ENCODE data around the gene POC1B. TPM values are rescaled to one million over a fixed set of nuclear protein-coding genes. Genes with fewer than 3 reads are reported as not detected.

POC1B gene
- polyA plus RNA-seq, 1 donor from 2014 or later: 10.0 TPM

GRCh38 chr12:89477633-89478279 is 48.1 kb downstream of the POC1B start:
- H3K4me3 ChIP-seq (ENCODE audit: low read length): no peak overlapping the region
- no peaks in the 10 kb centered on the region for H3F3A ChIP-seq (ENCODE audit: insufficient read depth, low read length, poor library complexity, severe bottlenecking)
- no peak overlapping the region for H2AFZ ChIP-seq (ENCODE audit: low read depth, low read length)
- H3K9ac ChIP-seq (ENCODE audit: low read length): no peak overlapping the region
- H3K36me3 ChIP-seq (ENCODE audit: insufficient read depth, low read length): no peaks in the 10 kb centered on the region
- no peaks in the 10 kb centered on the region for H3K79me2 ChIP-seq (replicated peaks; ENCODE audit: insufficient read depth, low read length)
- H4K20me1 ChIP-seq (ENCODE audit: insufficient read depth): no peaks in the 10 kb centered on the region
- H3K9me3 ChIP-seq (ENCODE audit: low read length): no peaks in the 10 kb centered on the region
- H3K27me3 ChIP-seq (ENCODE audit: insufficient read depth, low read depth, low read length): no peaks in the 10 kb centered on the region
- H3K9me2 ChIP-seq (ENCODE audit: insufficient read depth, low read length): no peaks in the 10 kb centered on the region
- no peak overlapping the region for H3K27ac ChIP-seq (ENCODE audit: low read length)
- H3K4me2 ChIP-seq (ENCODE audit: low read length): no peak overlapping the region
- no peak for TF ChIP-seq MXI1 (conservative IDR thresholded peaks at IDR 0.05; ENCODE audit: poor library complexity, severe bottlenecking)
- TF ChIP-seq RAD21 (conservative IDR thresholded peaks at IDR 0.05): no peak
- no peak for TF ChIP-seq EZH2 (IDR thresholded peaks at IDR 0.05; ENCODE audit: borderline replicate concordance, insufficient read depth, low read length, poor library complexity, severe bottlenecking)
- TF ChIP-seq TAF1 (IDR thresholded peaks at IDR 0.05; ENCODE audit: low read depth): no peak
- no peak for TF ChIP-seq REST (IDR thresholded peaks at IDR 0.05; ENCODE audit: borderline replicate concordance)
- TF ChIP-seq POLR2AphosphoS5 (IDR thresholded peaks at IDR 0.05): no peak
- TF ChIP-seq SMC3 (conservative IDR thresholded peaks at IDR 0.05; ENCODE audit: poor library complexity): no peak

GRCh38 chr12:89476904-89477595 is 48.8 kb downstream of the POC1B start:
- H3K9ac ChIP-seq (ENCODE audit: low read length): no peak overlapping the region
- H2AFZ ChIP-seq (ENCODE audit: low read depth, low read length): no peak overlapping the region
- H3K4me3 ChIP-seq (ENCODE audit: low read length): no peak overlapping the region
- no peaks in the 10 kb centered on the region for H3K9me2 ChIP-seq (ENCODE audit: insufficient read depth, low read length)
- no peak overlapping the region for H3K27ac ChIP-seq (ENCODE audit: low read length)
- H3K79me2 ChIP-seq (replicated peaks; ENCODE audit: insufficient read depth, low read length): no peaks in the 10 kb centered on the region
- TF ChIP-seq RAD21 (conservative IDR thresholded peaks at IDR 0.05) (no peak), POLR2AphosphoS5 (IDR thresholded peaks at IDR 0.05) (no peak)
- H3K4me2 ChIP-seq (ENCODE audit: low read length): no peak overlapping the region
- H3K27me3 ChIP-seq (ENCODE audit: insufficient read depth, low read depth, low read length): no peaks in the 10 kb centered on the region
- no peaks in the 10 kb centered on the region for H3F3A ChIP-seq (ENCODE audit: insufficient read depth, low read length, poor library complexity, severe bottlenecking)
- no peaks in the 10 kb centered on the region for H4K20me1 ChIP-seq (ENCODE audit: insufficient read depth)
- H3K36me3 ChIP-seq (ENCODE audit: insufficient read depth, low read length): no peaks in the 10 kb centered on the region
- no peaks in the 10 kb centered on the region for H3K9me3 ChIP-seq (ENCODE audit: low read length)

DNA sequence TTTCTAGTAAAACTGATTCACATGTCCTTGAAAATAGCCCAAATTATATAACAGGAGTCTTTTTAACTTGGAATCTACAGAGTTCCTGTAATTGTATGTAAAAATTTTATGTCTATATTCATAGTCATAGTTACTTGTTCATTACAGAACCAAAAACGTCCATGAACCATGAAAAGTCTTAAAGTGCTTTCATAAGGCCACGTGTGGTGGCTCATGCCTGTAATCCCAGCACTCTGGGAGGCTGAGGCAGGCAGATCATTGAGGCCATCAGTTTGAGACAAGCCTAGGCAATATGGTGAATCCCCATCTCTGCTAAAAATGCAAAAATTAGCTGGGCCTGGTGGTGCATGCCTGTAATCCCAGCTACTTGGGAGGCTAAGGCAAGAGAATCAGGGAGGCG is 49.6 kb downstream of the POC1B start:
- no peaks in the 10 kb centered on the region for H3F3A ChIP-seq (ENCODE audit: insufficient read depth, low read length, poor library complexity, severe bottlenecking)
- H2AFZ ChIP-seq (ENCODE audit: low read depth, low read length): no peak overlapping the region
- H3K27ac ChIP-seq (ENCODE audit: low read length): no peak overlapping the region
- no peaks in the 10 kb centered on the region for H3K27me3 ChIP-seq (ENCODE audit: insufficient read depth, low read depth, low read length)
- no peaks in the 10 kb centered on the region for H3K79me2 ChIP-seq (replicated peaks; ENCODE audit: insufficient read depth, low read length)
- H3K9me3 ChIP-seq (ENCODE audit: low read length): no peaks in the 10 kb centered on the region
- no peaks in the 10 kb centered on the region for H3K9me2 ChIP-seq (ENCODE audit: insufficient read depth, low read length)
- no peaks in the 10 kb centered on the region for H3K36me3 ChIP-seq (ENCODE audit: insufficient read depth, low read length)
- H4K20me1 ChIP-seq (ENCODE audit: insufficient read depth): no peaks in the 10 kb centered on the region
- H3K4me2 ChIP-seq (ENCODE audit: low read length): no peak overlapping the region
- no peak for TF ChIP-seq TAF1 (IDR thresholded peaks at IDR 0.05; ENCODE audit: low read depth)
- no peak for TF ChIP-seq REST (IDR thresholded peaks at IDR 0.05; ENCODE audit: borderline replicate concordance)
- TF ChIP-seq RAD21 (conservative IDR thresholded peaks at IDR 0.05): no peak
- no peak for TF ChIP-seq EP300 (conservative IDR thresholded peaks at IDR 0.05; ENCODE audit: poor library complexity, severe bottlenecking)
- no peak for TF ChIP-seq POLR2AphosphoS5 (IDR thresholded peaks at IDR 0.05)
- no peak for TF ChIP-seq EZH2 (IDR thresholded peaks at IDR 0.05; ENCODE audit: borderline replicate concordance, insufficient read depth, low read length, poor library complexity, severe bottlenecking)
- no peak for TF ChIP-seq MXI1 (conservative IDR thresholded peaks at IDR 0.05; ENCODE audit: poor library complexity, severe bottlenecking)
- TF ChIP-seq SMC3 (conservative IDR thresholded peaks at IDR 0.05; ENCODE audit: poor library complexity): no peak
- no peak for TF ChIP-seq CTCF (IDR thresholded peaks at IDR 0.05; ENCODE audit: poor library complexity, severe bottlenecking)
- H3K4me3 ChIP-seq (ENCODE audit: low read length): no peak overlapping the region
- H3K9ac ChIP-seq (ENCODE audit: low read length): no peak overlapping the region

All from neural cell (in vitro differentiated cells).